HEK293T (cell line): ENCODE measurements around the gene TMPRSS3.

Experiments used
- BHLHE40 ChIP-seq: fragments of 450-650 bp; IDR thresholded peaks from 2 replicates; pipeline ENCODE4 v1.6.1; 2016; ENCODE audit warnings: mild to moderate bottlenecking, moderate library complexity, borderline replicate concordance
- CTBP1 ChIP-seq: fragments of 450-650 bp; IDR thresholded peaks from 2 replicates; pipeline ENCODE4 v1.6.1; 2016; ENCODE audit warnings: borderline replicate concordance
- ELF4 ChIP-seq: fragments of 450-650 bp; IDR thresholded peaks from 2 replicates; pipeline ENCODE4 v1.6.1; 2017; ENCODE audit warnings: antibody characterized with exemption
- FOXK2 ChIP-seq: fragments of 450-650 bp; IDR thresholded peaks from 2 replicates; pipeline ENCODE4 v1.6.1; 2016; ENCODE audit warnings: mild to moderate bottlenecking
- HDGF ChIP-seq: fragments of 450-650 bp; IDR thresholded peaks from 2 replicates; pipeline ENCODE4 v1.6.1; 2017; ENCODE audit warnings: antibody characterized with exemption, borderline replicate concordance
- LEF1 ChIP-seq: fragments of 450-650 bp; IDR thresholded peaks from 2 replicates; pipeline ENCODE4 v1.6.1; 2017; ENCODE audit warnings: mild to moderate bottlenecking, borderline replicate concordance
- NFRKB ChIP-seq: fragments of 450-650 bp; IDR thresholded peaks from 2 replicates; pipeline ENCODE4 v1.6.1; 2016; ENCODE audit warnings: mild to moderate bottlenecking, moderate library complexity
- TF ChIP-seq, protein P1 (sequence below): fragments of 450-650 bp; IDR thresholded peaks from 2 replicates; pipeline ENCODE4 v1.6.1; 2016

DNA sequence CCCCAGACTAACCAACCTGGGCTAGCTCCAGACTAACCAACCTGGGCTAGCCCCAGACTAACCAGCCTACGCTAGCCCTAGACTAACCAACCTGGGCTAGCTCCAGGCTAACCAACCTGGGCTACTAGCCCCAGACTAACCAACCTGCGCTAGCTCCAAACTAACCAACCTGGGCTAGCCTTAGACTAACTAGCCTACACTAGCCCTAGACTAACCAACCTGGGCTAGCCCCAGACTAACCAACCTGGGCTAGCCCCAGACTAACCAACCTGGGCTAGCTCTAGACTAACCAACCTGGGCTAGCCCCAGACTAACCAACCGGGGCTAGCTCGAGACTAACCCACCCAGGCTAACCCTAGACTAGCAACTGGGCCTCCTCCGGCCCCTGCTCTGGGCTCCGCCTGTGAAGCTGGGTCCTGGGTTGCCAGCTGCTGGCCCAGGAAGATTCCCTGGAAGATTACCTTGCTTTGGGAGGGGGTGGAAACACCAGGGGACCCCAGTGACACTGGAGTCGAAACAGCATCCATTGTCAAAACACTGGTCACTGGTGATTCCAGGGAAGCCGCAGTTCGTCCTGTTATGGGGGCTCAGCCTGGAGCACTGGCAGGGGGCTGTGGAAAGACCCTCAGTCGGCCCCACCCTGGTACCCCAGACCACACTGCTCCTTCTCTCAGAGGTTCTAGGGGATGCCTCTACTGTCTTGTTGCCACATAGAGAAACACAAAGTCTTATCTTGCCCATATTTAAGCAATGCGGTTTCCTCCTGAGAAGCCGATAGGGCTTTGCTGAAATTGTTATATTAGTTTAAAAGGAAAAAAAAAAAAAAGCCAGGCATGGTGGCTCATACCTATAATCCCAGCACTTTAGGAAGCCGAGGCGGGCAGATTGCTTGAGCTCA, 46.2 kb downstream of the TMPRSS3 start:
- no peak for TF ChIP-seq FOXK2
- TF ChIP-seq, protein P1, sequence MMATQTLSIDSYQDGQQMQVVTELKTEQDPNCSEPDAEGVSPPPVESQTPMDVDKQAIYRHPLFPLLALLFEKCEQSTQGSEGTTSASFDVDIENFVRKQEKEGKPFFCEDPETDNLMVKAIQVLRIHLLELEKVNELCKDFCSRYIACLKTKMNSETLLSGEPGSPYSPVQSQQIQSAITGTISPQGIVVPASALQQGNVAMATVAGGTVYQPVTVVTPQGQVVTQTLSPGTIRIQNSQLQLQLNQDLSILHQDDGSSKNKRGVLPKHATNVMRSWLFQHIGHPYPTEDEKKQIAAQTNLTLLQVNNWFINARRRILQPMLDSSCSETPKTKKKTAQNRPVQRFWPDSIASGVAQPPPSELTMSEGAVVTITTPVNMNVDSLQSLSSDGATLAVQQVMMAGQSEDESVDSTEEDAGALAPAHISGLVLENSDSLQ = no peak
- TF ChIP-seq NFRKB = no peak
- TF ChIP-seq LEF1 = no peak
- no peak for TF ChIP-seq CTBP1
- no peak for TF ChIP-seq BHLHE40
- TF ChIP-seq HDGF = no peak
- no peak for TF ChIP-seq ELF4
